Stimulated activated CD8-positive, alpha-beta memory T cell treated with anti-CD3 and anti-CD28 coated beads, Interleukin-7, amount 100 ng/mL, for 48 hours (primary cell): ENCODE results near the gene FNTB.
"Not testable (repeated sequence)": the region's sequence is repeated elsewhere in the genome, so short reads cannot be mapped to it uniquely, and the experiment has no call there.

Experiments used
- DNase-seq, 2 donors: peaks; one replicate each; pipeline ENCODE4 v3.0.0-alpha.2; 2020; ENCODE audit warnings: low read depth in 1 of 2; ENCODE audit errors: extremely low read depth in 1 of 2

Gene FNTB

GRCh38 chr14:65080960-65081747 lies 94.5 kb downstream of the FNTB start:
- no peak for DNase-seq

- DNase-seq = no peak
Observed at GRCh38 chr14:65082930-65083329, 96.2 kb downstream of the FNTB start.

- DNase-seq = no peak
Observed at GRCh38 chr14:65084554-65085505, 98.1 kb downstream of the FNTB start.

DNA sequence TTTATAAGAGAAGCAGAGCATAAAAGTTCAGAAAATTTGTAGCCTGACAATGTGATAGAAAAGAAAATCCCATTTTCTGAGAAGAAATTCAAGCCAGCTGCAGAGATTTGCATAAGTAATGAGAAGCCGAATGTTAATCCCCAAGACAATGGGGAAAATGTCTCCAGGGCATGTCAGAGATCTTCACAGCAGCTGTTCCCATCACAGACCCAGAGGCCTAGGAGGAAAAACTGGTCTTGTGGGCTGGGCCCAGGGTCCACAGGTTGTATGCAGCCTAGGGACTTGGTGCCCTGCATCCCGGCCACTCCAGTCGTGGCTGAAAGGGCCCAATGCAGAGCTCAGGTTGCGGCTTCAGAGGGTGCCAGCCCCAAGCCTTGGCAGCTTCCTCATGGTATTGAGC lies 100.0 kb downstream of the FNTB start:
- DNase-seq = not testable (repeated sequence)

- not testable (repeated sequence) for DNase-seq
Observed at GRCh38 chr14:65087835-65088234, 101.1 kb downstream of the FNTB start.

- DNase-seq = no peak
Observed at GRCh38 chr14:65092349-65092748, 105.7 kb downstream of the FNTB start.

- no peak for DNase-seq
Observed at GRCh38 chr14:65095633-65096205, 109.0 kb downstream of the FNTB start.

GRCh38 chr14:65096323-65097089 lies 109.8 kb downstream of the FNTB start:
- DNase-seq = no peak

- DNase-seq = no peak
Observed at GRCh38 chr14:65098586-65098985, 111.9 kb downstream of the FNTB start.

DNA sequence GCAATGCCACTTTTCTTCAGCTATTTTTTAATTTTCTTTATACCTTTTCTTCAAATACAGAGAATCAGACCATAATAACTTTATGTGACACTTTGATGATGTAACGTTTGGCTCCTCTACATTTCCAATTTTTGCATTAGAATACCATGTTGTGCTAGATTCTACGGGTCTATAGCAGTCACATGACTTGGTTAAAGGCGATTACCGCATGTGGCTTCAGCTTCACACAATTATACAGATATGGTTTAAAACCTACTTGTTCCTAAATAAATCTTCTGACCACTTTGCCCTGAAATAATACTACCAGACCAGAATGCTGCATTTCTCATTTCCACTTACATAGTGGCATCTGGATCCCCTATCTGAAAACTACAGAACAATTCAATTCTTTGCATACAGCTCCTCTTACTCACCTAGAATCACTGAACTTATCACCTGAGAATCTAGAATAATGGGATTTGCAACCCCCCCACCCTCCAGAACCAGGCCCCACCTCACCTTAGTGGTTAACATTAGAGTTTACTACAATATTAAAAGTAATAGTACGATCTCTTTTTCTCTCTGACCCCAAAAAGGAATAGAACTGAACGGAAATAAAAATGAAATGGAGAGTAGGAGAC lies 114.3 kb downstream of the FNTB start:
- no peak for DNase-seq

GRCh38 chr14:65101631-65102440 lies 115.1 kb downstream of the FNTB start:
- no peak for DNase-seq

DNA sequence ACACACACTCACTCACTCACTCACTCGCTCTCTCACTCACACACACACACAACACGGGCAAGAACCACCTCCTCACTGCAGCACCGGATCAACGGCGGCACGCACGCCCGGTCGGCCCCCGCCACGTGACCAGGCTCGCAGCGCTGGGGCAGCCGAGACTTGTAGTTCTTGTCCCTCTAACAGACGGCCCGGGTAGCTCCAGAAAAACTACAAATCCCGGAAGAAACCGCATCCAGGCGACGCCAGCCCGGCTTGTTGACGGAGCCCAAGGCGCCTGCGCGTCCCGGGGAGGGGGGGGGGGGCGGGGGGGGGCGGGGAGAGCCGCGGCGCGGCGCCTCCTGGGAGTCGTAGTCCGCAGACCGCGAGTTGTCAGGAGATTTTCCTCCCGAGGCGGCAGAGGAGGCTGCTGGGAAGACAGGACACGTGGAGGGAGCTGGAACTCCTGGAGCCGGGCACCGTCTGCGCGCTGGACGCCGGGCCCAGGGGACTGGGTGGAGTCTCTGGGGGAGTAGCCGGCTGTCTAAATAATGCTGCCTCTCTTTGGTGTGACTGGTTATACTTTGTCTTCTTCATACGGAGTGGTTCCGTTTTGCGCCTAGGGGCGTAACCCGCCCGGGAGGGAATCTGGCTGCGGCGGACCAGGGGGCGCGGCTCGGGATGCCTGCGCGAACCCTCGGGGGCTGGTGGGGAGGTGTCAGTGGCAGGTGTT lies 115.9 kb downstream of the FNTB start, which contains the start of gene MAX:
TSS of gene MAX (minus strand) at position 77 of the 709 bp plus-strand sequence. CDS start 178 bp downstream, outside the sequence.
- DNase-seq = peak; percentile 96 to 98

DNA sequence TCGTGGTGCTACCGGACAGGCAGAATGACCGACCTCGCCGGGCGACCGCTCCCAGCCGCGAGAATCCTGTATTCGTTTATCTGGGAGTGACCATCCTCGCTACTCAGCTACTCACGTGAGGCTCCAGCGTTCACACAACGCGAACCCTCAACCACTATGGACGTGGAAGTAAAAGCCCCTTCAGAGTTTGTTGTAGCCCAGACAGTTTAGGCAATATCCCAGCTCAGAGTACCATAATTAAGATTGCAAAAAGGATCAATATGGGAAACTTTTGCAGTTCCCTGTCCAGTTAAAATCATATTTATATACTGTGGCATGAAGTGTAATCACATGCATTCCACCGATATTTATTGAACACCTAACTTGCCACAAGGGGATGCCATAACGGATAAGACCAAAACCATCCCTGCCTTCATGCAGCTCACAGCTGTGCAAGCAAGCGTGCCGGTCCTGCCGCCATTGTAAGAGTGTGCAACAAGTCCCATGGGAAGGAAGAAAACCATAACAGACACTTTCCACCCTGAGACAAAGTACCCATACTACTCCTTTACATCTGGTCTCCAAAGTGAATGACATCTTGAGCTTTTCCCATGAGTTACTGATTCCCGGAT lies 116.6 kb downstream of the FNTB start:
- DNase-seq = no peak

DNA sequence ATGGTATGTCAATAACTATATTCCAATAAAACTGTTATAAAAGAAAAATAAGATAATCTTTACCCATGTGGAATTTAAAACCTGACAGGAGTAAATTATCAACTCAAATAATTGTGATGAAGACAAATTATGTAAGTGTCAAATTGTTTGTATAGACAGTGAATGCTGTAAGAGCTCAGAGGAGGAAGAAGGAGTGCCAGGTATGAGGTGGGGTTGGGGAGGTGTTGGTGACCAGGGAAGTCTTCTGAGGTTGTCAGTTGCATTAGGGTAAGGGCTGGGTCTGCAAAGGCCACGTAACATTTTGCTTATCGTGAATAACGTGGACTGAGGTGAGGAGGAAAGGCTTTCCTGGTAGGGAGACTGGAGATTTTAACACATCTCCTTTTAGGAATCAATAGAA lies 118.1 kb downstream of the FNTB start:
- DNase-seq = no peak

DNA sequence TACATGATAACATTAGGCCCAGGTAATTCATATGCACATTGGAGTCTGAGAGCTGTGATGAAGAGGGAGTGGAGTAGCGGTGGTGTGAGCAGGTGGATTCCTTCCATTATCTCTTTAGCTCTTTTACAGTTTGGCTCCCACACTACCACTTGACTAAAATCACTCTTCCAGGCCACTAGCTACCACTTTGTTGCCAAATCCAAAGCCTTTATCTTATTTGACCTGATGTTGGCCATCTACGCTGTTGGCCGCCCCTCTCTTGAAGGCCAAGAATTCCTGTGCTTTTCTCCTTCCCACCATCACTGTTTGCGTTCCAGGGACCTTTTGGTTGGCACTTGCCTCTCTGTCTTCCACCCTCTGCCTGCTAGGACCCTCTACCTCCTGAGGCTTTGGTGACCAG lies 119.6 kb downstream of the FNTB start:
- DNase-seq = no peak

- DNase-seq = no peak
Observed at GRCh38 chr14:65106736-65107135, 120.0 kb downstream of the FNTB start.

- no peak for DNase-seq
Observed at GRCh38 chr14:65107200-65107599, 120.5 kb downstream of the FNTB start.

DNA sequence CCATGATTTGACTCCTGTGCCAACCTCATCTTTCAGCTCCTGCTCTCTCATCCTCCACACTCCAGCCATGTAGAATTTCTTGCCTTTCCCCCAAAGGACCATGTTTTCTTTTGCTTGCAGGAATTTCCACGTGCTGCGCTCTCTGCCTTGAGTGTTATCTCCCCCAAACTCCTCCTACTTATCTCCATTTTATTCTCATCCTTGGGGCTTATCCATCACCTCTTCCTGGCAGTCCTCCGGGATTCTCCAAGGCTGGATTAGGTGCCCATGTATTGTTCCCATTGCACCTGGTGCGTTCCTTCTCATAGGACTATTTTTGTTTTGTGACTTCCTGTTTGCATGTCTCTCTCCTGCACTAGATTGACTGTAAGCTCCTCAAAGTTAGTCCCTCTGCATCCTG lies 122.7 kb downstream of the FNTB start:
- no peak for DNase-seq
